ENCODE measurements around the gene VPREB3.

The VPREB3 gene

GRCh38 chr22:23782252-23782651 lies 28.0 kb upstream of the VPREB3 start:
- no peak for DNase-seq

GRCh38 chr22:23781511-23782183 lies 27.4 kb upstream of the VPREB3 start:
- peak in 1 of 2 experiments; percentile 48 for DNase-seq

GRCh38 chr22:23781065-23781464 lies 26.8 kb upstream of the VPREB3 start:
- DNase-seq, result no peak

GRCh38 chr22:23780146-23780748 lies 26.0 kb upstream of the VPREB3 start:
- DNase-seq, result no peak

GRCh38 chr22:23779731-23780130 lies 25.5 kb upstream of the VPREB3 start:
- DNase-seq, result no peak

- DNase-seq, result no peak
These were observed 24.9 kb upstream of the VPREB3 start for GRCh38 chr22:23779083-23779482.

GRCh38 chr22:23778577-23778900 lies 24.3 kb upstream of the VPREB3 start:
- DNase-seq, result no peak

- no peak for DNase-seq
These were observed 23.8 kb upstream of the VPREB3 start for GRCh38 chr22:23777776-23778576.

- DNase-seq, result no peak
These were observed 21.7 kb upstream of the VPREB3 start for GRCh38 chr22:23775779-23776375.

- DNase-seq, result no peak
These were observed 20.8 kb upstream of the VPREB3 start for GRCh38 chr22:23774922-23775436.

GRCh38 chr22:23774114-23774921 lies 20.1 kb upstream of the VPREB3 start:
- DNase-seq, result no peak

GRCh38 chr22:23773483-23774113 lies 19.4 kb upstream of the VPREB3 start:
- no peak for DNase-seq

GRCh38 chr22:23772649-23773473 lies 18.6 kb upstream of the VPREB3 start, which contains the start of gene MMP11:
TSS of gene MMP11 (plus strand) at chr22:23772849. CDS start at chr22:23772871, 22 bp downstream.
- DNase-seq, result peak in 1 of 2 experiments; percentile 47

- DNase-seq, result no peak
These were observed 18.1 kb upstream of the VPREB3 start for GRCh38 chr22:23772315-23772648.

GRCh38 chr22:23769321-23769965 lies 15.2 kb upstream of the VPREB3 start:
- DNase-seq, result no peak

- DNase-seq, result peak; percentile 73 to 80
These were observed 13.7 kb upstream of the VPREB3 start, which contains the start of gene CHCHD10 for GRCh38 chr22:23767673-23768548. TSS of gene CHCHD10 (minus strand) at chr22:23767972. CDS start at chr22:23767874, 98 bp downstream.

GRCh38 chr22:23767303-23767672 lies 13.1 kb upstream of the VPREB3 start:
- DNase-seq, result no peak

GRCh38 chr22:23764899-23765881 lies 11.0 kb upstream of the VPREB3 start:
- no peak for DNase-seq
